Raji (cell line): ENCODE data around the gene NOX3.

ENCODE experiments used
- POLR2A ChIP-seq: IDR thresholded peaks from 2 replicates; pipeline ENCODE4 v1.6.1; 2011; ENCODE audit warnings: low read depth, low read length, control low read depth; ENCODE audit not compliant: insufficient read depth

The NOX3 gene

GRCh38 chr6:155455766-155456165, at the start of gene NOX3:
Gene NOX3 (minus strand): TSS chr6:155455839. CDS start chr6:155455800, 39 bp downstream.
- TF ChIP-seq POLR2A, result no peak

- no peak for TF ChIP-seq POLR2A
Observed at GRCh38 chr6:155504848-155505607, 49.4 kb upstream of the NOX3 start.

GRCh38 chr6:155502393-155502792, 46.8 kb upstream of the NOX3 start:
- no peak for TF ChIP-seq POLR2A

- no peak for TF ChIP-seq POLR2A
Observed at GRCh38 chr6:155499574-155499973, 43.9 kb upstream of the NOX3 start.

- TF ChIP-seq POLR2A, result no peak
Observed at GRCh38 chr6:155498370-155498769, 42.7 kb upstream of the NOX3 start.

GRCh38 chr6:155497273-155497672, 41.6 kb upstream of the NOX3 start:
- TF ChIP-seq POLR2A, result no peak

- no peak for TF ChIP-seq POLR2A
Observed at GRCh38 chr6:155495011-155495768, 39.6 kb upstream of the NOX3 start.

- no peak for TF ChIP-seq POLR2A
Observed at GRCh38 chr6:155493694-155494143, 38.1 kb upstream of the NOX3 start.

- no peak for TF ChIP-seq POLR2A
Observed at GRCh38 chr6:155493026-155493693, 37.5 kb upstream of the NOX3 start.

GRCh38 chr6:155492061-155492735, 36.6 kb upstream of the NOX3 start:
- TF ChIP-seq POLR2A, result no peak

- TF ChIP-seq POLR2A, result no peak
Observed at GRCh38 chr6:155491421-155491820, 35.8 kb upstream of the NOX3 start.

GRCh38 chr6:155487371-155488130, 31.9 kb upstream of the NOX3 start:
- no peak for TF ChIP-seq POLR2A

- no peak for TF ChIP-seq POLR2A
Observed at GRCh38 chr6:155486721-155487294, 31.2 kb upstream of the NOX3 start.

- no peak for TF ChIP-seq POLR2A
Observed at GRCh38 chr6:155485756-155486155, 30.1 kb upstream of the NOX3 start.
